Activated CD4-positive, CD25-positive, alpha-beta regulatory T cell treated with anti-CD3 and anti-CD28 coated beads, Interleukin-2, amount 50 U/mL, for 16 hours (primary cell): Measurements from ENCODE around the gene TARS1.

Experiments used
- DNase-seq: peaks from one replicate; pipeline ENCODE4 v3.0.0-alpha.2; 2020; ENCODE audit warnings: low read depth, low spot score

Gene TARS1

GRCh38 chr5:33440482-33441240 lies at the start of gene TARS1:
TARS1 (plus strand) TSS chr5:33440965; CDS start chr5:33441087, 122 bp downstream.
- DNase-seq, result peak; percentile 89

DNA sequence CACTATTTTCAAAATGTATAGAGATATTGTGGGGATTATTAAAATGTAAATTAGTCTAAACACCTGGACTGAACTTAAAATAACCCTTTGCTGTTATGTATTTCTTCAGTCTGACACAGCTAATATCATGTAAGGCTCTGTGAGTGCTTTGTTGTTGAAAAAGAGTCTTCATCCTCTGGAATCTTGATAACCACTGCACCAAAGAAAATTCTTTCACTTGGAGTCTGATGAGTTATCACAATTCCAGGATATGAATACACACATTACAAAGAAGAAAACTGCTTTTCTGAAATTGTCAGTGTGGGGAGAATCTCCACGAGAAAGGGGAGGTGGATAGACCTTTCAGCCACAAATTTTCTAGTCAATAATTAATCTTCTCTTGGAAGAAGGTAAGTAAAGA lies 42.3 kb upstream of the TARS1 start:
- no peak for DNase-seq

DNA sequence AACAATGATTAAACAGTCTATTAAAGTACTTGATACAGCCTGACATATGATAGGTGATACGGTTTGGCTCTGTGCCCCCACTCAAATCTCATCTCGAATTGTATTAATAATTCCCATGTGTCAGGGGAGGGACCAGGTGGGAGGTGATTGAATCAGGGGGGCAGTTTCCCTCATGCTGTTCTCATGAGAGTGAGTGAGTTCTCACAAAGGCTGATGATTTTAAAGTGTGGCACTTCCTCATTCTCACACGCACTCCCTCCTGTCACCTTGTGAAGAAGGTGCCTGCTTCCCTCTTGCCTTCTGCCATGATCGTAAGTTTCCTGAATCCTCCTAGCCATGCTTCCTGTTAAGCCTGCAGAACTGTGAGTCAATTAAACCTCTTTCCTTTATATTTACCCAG lies 40.1 kb upstream of the TARS1 start:
- no peak for DNase-seq

- DNase-seq, result no peak
These were observed 39.0 kb upstream of the TARS1 start for GRCh38 chr5:33401482-33402390.

GRCh38 chr5:33403187-33403586 lies 37.6 kb upstream of the TARS1 start:
- DNase-seq, result no peak

GRCh38 chr5:33408816-33409215 lies 31.9 kb upstream of the TARS1 start:
- no peak for DNase-seq

- DNase-seq, result no peak
These were observed 31.2 kb upstream of the TARS1 start for GRCh38 chr5:33409435-33410170.

DNA sequence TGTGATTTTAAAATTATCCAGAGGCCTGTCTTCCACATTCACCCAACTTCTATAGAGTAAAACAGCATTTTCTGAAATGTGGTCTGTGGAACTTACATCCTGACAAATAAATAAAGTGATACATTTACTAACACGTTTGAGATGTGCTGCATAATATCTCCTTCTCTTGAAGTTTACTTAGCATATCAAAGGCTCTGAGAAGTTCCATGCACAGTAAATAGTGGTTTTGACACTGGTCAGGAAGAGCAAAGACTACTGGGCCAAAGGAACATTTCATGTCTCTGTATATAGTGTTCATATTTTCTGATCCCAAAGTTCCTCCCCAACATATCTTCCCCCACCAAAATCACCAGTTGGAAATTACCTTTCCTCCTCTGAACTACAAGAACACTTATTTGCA lies 30.5 kb upstream of the TARS1 start:
- DNase-seq, result no peak

DNA sequence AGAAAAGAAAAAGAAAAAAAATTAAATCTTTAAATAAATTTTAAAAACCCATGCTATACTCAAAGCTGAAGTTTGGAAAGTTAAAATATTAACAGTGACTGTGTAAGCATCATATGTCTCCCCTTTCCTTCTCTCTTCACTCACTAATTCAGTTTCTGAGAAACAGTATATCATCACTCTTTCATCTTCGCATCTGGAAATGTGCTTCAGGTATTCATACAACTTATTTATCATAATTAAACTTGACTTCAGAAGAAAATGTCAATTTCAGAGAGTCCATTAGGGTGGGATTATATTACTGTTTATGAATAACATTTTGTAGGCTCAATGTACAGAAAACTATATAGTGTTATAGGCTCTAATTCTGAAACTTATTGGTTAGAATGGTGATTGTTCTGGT lies 29.3 kb upstream of the TARS1 start:
- no peak for DNase-seq

DNA sequence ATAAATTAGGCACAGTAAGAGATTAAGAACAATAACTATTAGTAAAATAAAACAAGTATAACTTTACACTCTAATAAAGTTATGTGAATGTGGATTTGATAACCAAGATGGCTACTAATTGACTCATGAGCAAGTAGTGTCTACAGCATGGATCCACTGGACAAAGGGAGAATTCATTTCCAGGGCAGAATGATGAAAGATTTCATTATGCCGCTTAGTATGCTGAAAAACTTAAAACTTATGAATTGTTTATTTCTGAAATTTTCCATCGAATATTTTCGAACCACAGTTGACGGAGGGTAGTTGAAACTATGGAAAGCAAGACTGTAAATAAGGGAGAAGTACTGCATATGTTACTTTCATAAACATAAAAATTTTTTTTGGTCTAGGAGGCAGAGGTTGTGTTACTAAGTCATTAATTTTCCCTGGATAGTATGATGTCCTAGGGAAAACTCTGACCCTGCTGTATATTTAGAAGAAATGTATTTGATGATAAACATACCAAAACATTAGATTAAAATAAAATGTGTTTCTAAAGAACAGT lies 24.9 kb upstream of the TARS1 start:
- DNase-seq, result no peak

DNA sequence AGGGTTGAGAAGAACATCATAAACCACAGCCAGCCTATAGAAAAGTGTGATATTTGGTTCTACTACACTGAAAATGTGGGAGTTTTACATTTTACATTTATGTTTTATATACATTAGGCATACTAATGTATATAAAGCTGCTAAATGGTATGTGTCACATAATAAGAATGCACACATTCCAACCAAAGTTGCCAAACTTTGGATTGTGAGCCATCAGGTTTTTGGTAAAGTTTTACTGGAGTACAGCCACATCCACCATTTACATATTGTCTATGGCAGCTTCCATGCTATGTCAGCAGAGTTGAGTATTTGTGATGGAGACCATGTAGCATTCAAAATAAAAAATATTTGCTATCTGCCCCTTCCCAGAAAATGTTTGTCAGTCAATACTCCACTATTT lies 23.1 kb upstream of the TARS1 start:
- no peak for DNase-seq

DNA sequence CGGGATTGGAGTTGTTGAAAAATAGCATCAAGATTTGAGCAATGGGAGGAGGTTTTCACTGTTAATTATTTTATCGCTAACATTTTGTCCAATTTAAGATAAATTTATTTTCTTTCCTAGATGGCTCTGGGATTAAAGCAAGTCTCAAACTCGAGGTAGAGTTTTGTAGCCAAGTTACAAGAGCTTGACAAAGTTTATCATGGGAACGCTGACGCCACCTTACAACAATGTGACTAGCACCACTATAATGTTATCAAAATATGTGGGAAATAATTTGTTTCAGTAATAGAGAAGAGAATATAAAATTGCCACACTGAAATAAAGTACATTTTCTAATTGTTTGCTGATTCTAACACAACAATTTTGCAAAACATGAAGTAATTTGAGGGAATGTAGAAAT lies 19.8 kb upstream of the TARS1 start:
- no peak for DNase-seq

- DNase-seq, result no peak
These were observed 18.6 kb upstream of the TARS1 start for GRCh38 chr5:33422191-33422590.

GRCh38 chr5:33423018-33423630 lies 17.6 kb upstream of the TARS1 start:
- no peak for DNase-seq

DNA sequence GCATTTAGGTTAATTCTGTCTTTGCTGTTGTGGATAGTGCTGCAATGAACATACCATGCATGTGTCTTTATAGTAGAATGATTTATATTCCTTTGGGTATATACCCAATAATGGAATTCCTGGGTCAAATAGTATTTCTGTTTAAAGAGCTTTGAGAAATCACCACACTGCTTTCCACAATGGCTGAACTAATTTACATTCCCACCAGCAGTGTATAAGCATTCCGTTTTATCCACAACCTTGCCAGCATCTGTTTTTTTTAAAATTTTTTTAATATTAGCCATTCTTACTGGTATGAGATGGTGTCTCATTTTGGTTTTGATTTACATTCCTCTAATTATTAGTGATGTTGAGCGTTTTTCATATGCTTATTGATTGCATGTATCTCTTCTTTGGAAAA lies 15.5 kb upstream of the TARS1 start:
- no peak for DNase-seq

GRCh38 chr5:33430983-33431382 lies 9.8 kb upstream of the TARS1 start:
- DNase-seq, result no peak

DNA sequence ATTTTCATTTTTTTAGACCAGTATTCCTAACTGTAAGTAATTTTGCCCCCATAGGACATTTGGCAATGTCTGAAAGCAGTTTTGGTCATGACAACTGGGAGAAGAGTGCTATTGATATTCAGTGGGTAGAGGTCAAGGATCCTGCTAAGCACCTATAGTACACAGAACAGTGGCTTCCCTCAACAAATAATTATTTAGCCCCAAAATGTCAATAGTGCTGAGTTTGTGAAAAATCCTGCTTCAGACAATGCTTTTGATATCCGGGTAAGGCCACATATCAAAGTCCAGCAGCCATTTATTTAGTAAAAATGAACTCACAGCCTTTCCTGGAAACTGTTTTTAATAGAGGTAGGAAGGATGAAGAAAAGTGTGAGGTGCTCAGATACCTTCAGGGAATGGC lies 8.1 kb upstream of the TARS1 start:
- no peak for DNase-seq

GRCh38 chr5:33433303-33434240 lies 7.2 kb upstream of the TARS1 start:
- DNase-seq, result no peak

GRCh38 chr5:33435893-33436490 lies 4.8 kb upstream of the TARS1 start:
- peak; percentile 50 for DNase-seq

DNA sequence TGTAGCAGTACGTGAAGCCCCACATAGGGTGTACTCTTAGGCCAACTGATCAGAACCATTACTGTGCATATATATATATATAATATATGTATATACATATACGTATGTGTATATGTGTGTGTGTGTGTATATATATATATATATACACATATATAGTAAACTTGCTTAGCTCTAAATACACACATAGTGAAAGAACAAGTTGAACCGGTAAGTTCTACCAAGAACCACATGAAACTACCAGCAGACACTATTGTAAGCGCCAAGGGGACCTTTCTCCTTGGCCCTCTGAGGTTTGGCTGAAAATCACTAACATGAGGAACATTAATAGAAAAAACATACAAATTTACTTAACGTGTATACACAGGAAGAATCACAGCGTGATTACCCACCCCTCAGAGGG lies 1.8 kb upstream of the TARS1 start:
- no peak for DNase-seq
